ENCODE data around the gene FOSB.

FOSB gene

GRCh38 chr19:45484273-45484945, 16.6 kb downstream of the FOSB start:
- DNase-seq (ENCODE audit: low read depth, low spot score): no peak

- peak; percentile 91 for DNase-seq (ENCODE audit: low read depth, low spot score)
Measured at GRCh38 chr19:45485305-45486077, 17.7 kb downstream of the FOSB start.

GRCh38 chr19:45488708-45489107, 20.9 kb downstream of the FOSB start:
- DNase-seq (ENCODE audit: low read depth, low spot score): no peak

- no peak for DNase-seq (ENCODE audit: low read depth, low spot score)
Measured at GRCh38 chr19:45489216-45489855, 21.5 kb downstream of the FOSB start.

GRCh38 chr19:45492137-45492626, 24.4 kb downstream of the FOSB start:
- no peak for DNase-seq (ENCODE audit: low read depth, low spot score)

GRCh38 chr19:45492627-45493470, 25.1 kb downstream of the FOSB start:
- DNase-seq (ENCODE audit: low read depth, low spot score): no peak

- DNase-seq (ENCODE audit: low read depth, low spot score): no peak
Measured at GRCh38 chr19:45494261-45494916, 26.6 kb downstream of the FOSB start.

- DNase-seq (ENCODE audit: low read depth, low spot score): no peak
Measured at GRCh38 chr19:45495178-45495577, 27.4 kb downstream of the FOSB start.

- no peak for DNase-seq (ENCODE audit: low read depth, low spot score)
Measured at GRCh38 chr19:45496349-45496953, 28.7 kb downstream of the FOSB start.

GRCh38 chr19:45497791-45498190, 30.0 kb downstream of the FOSB start:
- DNase-seq (ENCODE audit: low read depth, low spot score): no peak

GRCh38 chr19:45498411-45499195, 30.8 kb downstream of the FOSB start, which contains the start of gene PPM1N:
Gene PPM1N (plus strand): TSS chr19:45498443. CDS start chr19:45498473, 30 bp downstream.
- peak; percentile 32 for DNase-seq (ENCODE audit: low read depth, low spot score)

- peak; percentile 39 for DNase-seq (ENCODE audit: low read depth, low spot score)
Measured at GRCh38 chr19:45499196-45500180, 31.7 kb downstream of the FOSB start.

- no peak for DNase-seq (ENCODE audit: low read depth, low spot score)
Measured at GRCh38 chr19:45500918-45501729, 33.3 kb downstream of the FOSB start.

- no peak for DNase-seq (ENCODE audit: low read depth, low spot score)
Measured at GRCh38 chr19:45501730-45502014, 33.9 kb downstream of the FOSB start.

GRCh38 chr19:45502111-45502510, 34.3 kb downstream of the FOSB start:
- DNase-seq (ENCODE audit: low read depth, low spot score): no peak

- DNase-seq (ENCODE audit: low read depth, low spot score): no peak
Measured at GRCh38 chr19:45503909-45504308, 36.1 kb downstream of the FOSB start.

- no peak for DNase-seq (ENCODE audit: low read depth, low spot score)
Measured at GRCh38 chr19:45505151-45505995, 37.6 kb downstream of the FOSB start.
